Measurements from ENCODE around the gene SYNE1. TPM values are rescaled to one million over a fixed set of nuclear protein-coding genes. Genes with fewer than 3 reads are reported as not detected.

Gene SYNE1
- total and polyA plus RNA-seq, 10 of the 15 experiments (the other 5 are each of a cell fraction or from before 2014, with no cell fraction given): 2.3 to 28.7 (median 14.1) TPM

GRCh38 chr6:152453421-152453820 is 183.7 kb downstream of the SYNE1 start (continued):
- no peak for TF ChIP-seq BCLAF1 (IDR thresholded peaks at IDR 0.05)
- no peak for TF ChIP-seq SIN3A (IDR thresholded peaks at IDR 0.05; ENCODE audit: low read depth, low read length)
- TF ChIP-seq SIX5 (IDR thresholded peaks at IDR 0.05; ENCODE audit: low read depth, low read length, severe bottlenecking): no peak
- no peak for TF ChIP-seq CREB1 (IDR thresholded peaks at IDR 0.05; ENCODE audit: low read depth)
- TF ChIP-seq REST (IDR thresholded peaks at IDR 0.05; ENCODE audit: low read depth, low read length): no peak
- TF ChIP-seq SMAD1 (IDR thresholded peaks at IDR 0.05; ENCODE audit: low read depth, partially characterized antibody): no peak
- TF ChIP-seq IRF5 (IDR thresholded peaks at IDR 0.05; ENCODE audit: borderline replicate concordance): no peak
- no peak for TF ChIP-seq PAX5 (IDR thresholded peaks at IDR 0.05; ENCODE audit: borderline replicate concordance, low read depth, low read length)
- TF ChIP-seq TAF1 (IDR thresholded peaks at IDR 0.05; ENCODE audit: borderline replicate concordance, low read depth, low read length): no peak
- no peak for TF ChIP-seq RUNX3 (IDR thresholded peaks at IDR 0.05; ENCODE audit: low read length)
- TF ChIP-seq TCF3 (IDR thresholded peaks at IDR 0.05; ENCODE audit: borderline replicate concordance, insufficient read depth, low read depth, low read length): no peak
